NCI-H2196 treated with DMSO at 0.1 percent for 48 hours (cell line): ENCODE measurements around the gene TNFRSF6B.
"Not testable (repeated sequence)": the region's sequence is repeated elsewhere in the genome, so short reads cannot be mapped to it uniquely, and the experiment has no call there.

Experiments
- DNase-seq: peaks from one replicate; lab custom pipeline; 2025; ENCODE audit not compliant: unreplicated experiment; lab: John Stamatoyannopoulos, UW

TNFRSF6B gene

GRCh38 chr20:63662813-63663189 lies 33.7 kb upstream of the TNFRSF6B start:
- DNase-seq = no peak

- DNase-seq = no peak
Observed at GRCh38 chr20:63663332-63664066, 33.0 kb upstream of the TNFRSF6B start.

DNA sequence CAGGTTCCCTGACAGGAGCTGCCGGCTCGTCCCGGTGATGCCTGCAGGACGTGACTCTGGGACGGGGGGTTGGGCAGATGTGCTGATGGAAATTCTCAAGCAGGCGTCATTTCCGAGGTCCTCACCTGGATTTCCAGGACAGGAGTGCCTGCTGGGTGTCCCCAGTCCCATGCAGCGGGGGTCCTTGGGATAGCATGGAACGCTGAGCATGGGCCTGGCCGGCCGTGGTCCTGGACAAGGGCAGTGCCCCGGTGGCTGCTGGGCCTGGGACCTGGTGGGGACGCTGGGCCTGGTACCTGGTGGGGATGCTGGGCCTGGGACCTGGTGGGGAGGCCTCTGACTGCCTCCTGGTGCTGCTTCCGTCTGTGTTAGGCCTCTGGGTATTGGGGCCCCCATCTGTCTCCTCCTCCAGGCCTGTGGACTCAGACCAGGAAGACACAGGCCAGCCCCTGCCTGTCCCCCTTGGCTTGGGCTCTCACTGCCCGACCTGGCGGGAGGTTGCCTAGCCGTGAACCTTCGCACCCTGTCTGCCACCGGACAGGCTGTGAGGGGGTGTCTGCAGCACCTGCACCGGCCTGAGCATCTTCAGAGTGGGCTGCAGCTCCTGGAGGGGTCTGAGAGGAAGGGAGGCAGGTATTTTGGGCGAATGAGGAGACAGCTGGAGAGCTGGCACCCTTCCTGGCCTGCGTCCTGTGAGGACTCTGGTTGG lies 32.2 kb upstream of the TNFRSF6B start:
- no peak for DNase-seq

GRCh38 chr20:63664861-63665594 lies 31.4 kb upstream of the TNFRSF6B start:
- peak; percentile 82 for DNase-seq

DNA sequence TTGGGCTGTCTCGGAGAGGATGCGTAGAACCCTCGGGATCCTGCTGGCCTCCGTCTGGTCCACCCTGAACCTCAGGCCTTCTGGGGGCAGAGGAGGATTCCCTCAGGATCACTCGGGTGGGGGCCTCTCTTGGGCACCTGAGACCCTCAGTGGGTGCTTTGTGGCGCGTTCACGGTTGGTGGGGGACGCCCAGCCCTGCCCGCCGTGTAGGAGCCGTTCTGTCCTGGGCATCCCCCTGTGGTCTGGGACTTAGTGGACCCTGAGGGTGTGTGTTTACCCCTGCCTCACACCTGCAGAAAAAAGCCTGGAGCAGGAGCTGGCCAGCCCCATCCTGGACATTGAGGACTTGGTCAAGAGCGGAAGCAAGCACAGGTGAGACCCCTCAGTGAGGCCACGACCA lies 30.7 kb upstream of the TNFRSF6B start:
- DNase-seq = no peak

DNA sequence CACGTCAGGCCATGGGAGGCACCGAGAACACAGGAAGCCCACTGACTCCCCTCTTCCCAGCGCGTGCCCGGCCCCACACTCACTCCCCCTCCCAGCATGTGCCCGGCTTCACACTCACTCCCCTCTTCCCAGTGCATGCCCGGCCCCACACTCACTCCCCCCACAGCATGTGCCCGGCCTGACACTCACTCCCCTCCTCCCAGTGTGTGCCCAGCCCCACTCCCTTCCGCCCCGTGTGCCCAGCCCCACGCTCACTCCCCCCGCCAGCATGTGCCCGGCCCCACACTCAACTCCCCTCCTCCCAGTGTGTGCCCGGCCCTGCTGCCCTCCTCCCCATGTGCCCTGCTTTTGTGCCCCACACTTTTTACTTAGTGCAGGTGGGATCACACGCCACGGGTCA lies 28.6 kb upstream of the TNFRSF6B start:
- no peak for DNase-seq

GRCh38 chr20:63668351-63668750 lies 28.1 kb upstream of the TNFRSF6B start:
- DNase-seq = no peak

- not testable (repeated sequence) for DNase-seq
Observed at GRCh38 chr20:63671695-63672094, 24.8 kb upstream of the TNFRSF6B start.

DNA sequence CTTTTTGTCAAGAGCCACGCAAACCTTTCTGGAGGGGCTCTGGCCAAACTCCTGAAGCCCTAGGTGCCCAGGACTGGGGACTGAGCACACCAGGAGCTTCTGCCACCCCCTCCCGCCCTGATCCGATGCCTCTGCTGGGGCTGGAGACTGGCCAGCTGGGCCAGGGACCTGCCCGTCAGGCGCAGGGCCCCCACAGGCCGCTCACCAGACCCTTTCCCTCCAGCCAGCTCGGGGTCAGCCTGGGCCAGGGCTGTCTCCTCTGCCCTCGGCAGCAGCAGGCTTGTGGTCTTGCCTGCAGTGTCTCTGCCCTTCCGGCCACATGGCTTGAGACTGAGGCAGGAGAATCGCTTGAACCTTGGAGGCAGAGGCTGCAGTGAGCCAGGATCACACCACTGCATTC lies 23.8 kb upstream of the TNFRSF6B start:
- no peak for DNase-seq

DNA sequence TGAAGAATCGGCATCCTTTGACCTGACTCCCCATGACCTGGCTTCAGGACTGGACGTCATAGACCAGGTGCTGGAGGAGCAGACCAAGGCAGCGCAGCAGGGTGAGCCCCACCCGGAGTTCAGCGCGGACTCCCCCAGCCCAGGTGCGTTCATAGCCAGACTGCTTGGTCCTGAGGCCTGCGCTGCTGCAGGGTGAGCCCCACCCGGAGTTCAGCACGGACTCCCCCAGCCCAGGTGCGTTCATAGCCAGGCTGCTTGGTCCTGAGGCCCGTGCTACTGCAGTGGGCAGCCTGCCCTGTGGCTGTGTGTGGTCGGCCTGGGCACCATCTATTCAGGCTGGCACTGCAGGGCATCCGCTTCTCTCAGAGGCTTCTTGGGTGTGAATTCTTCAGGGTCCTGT lies 22.5 kb upstream of the TNFRSF6B start:
- no peak for DNase-seq

- DNase-seq = no peak
Observed at GRCh38 chr20:63675681-63676368, 20.6 kb upstream of the TNFRSF6B start.

DNA sequence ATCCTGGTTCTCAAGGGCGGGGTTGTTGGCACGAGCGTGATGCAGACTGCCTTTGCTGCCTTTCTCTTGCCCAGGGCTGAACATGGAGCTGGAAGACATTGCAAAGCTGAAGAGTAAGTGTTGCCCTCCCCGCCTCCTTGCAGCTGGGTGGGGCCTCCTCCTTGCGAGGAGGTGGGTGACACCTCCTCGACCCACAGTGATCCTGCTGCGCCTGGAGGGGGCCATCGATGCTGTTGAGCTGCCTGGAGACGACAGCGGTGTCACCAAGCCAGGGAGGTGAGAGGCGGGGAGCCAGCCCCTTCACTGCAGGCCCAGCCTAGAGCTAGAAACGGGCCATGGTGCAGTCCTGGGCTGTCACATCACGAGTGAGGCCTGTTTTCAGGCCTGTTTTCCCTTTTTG lies 18.4 kb upstream of the TNFRSF6B start:
- no peak for DNase-seq

- no peak for DNase-seq
Observed at GRCh38 chr20:63678667-63679465, 17.6 kb upstream of the TNFRSF6B start.

- no peak for DNase-seq
Observed at GRCh38 chr20:63679799-63680305, 16.6 kb upstream of the TNFRSF6B start.

GRCh38 chr20:63680427-63680826 lies 16.0 kb upstream of the TNFRSF6B start:
- DNase-seq = no peak

GRCh38 chr20:63680857-63681608 lies 15.4 kb upstream of the TNFRSF6B start:
- no peak for DNase-seq

DNA sequence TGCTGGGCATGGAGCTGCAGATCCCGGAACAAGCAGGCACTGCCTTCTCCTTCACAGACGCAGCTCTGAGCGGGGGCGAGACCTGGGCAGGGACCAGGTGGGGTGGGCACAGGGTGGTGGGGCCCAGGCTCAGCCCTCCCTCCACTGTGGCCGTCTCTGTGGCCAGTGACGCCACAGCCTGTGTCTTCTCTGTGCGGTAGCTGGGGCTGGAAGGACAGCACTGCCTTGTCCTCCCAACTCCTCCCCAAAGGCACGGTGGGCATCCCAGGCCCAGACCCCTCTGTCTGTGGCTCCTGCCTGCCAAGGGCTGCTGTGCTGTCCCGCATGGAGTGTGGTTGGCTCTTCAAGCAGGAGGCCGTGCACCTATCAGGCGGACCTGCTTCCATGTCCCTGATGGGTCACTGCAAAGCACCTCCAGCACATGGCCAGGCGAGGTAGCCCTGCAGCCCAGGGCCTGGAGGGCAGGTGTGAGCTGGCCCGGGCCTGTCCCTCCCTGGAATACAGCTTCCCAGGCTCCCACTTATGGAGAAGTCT lies 14.8 kb upstream of the TNFRSF6B start:
- DNase-seq = no peak

DNA sequence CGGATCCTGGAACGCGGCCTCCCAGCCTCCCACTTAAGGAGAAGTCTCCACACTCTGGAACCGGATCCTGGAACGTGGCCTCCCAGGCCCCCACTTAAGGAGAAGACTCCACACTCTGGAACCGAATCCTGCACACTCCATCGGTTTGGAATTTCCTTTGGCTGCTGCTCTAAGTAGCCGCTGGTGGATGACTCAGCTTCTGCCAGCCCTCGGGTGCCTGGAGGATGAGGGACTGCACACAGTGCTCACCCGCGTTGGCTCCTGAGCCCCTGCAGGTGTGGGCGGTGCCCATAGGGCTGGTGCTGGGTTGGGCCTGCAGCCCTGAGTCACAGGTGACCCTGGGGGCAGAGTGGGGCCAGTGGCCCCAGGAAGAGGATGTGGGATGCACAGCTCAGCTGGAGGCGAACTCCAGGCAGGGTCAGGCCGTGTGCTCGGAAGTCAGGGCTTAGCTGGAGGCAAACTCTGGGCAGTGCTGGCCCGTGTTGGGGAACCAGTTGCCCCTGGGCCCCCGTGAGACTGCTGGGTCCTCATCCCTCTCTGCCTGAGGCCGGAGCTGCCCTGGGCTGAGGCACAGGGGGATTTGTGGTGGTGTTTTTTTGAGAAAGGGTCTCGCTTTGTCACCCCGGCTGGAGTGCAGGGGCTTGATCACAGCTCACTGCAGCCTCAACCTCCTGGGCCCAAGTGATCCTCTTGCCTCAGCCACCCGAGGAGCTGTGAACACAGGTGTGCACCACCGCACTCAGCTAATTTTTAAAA lies 13.9 kb upstream of the TNFRSF6B start:
- peak; percentile 14 for DNase-seq
